GM21825 (cell line): ENCODE data around the gene KIF18B.

Experiments
- ATAC-seq: cut with Tn5 transposase; IDR thresholded peaks from one replicate; pipeline ENCODE4 v1.9.1; 2021; ENCODE audit warnings: mild to moderate bottlenecking, moderate library complexity; ENCODE audit not compliant: unreplicated experiment

KIF18B gene

GRCh38 chr17:44941712-44942331 lies 5.8 kb downstream of the KIF18B start:
- no peak for ATAC-seq

- no peak for ATAC-seq
Observed at GRCh38 chr17:44940768-44941167, 6.8 kb downstream of the KIF18B start.

- no peak for ATAC-seq
Observed at GRCh38 chr17:44940317-44940716, 7.3 kb downstream of the KIF18B start.

- ATAC-seq: no peak
Observed at GRCh38 chr17:44935116-44935515, 12.5 kb downstream of the KIF18B start.

GRCh38 chr17:44934745-44935105 lies 12.8 kb downstream of the KIF18B start:
- ATAC-seq: no peak

GRCh38 chr17:44933824-44934744 lies 13.5 kb downstream of the KIF18B start:
- no peak for ATAC-seq

GRCh38 chr17:44932787-44933097 lies 14.8 kb downstream of the KIF18B start:
- no peak for ATAC-seq

GRCh38 chr17:44932096-44932786 lies 15.3 kb downstream of the KIF18B start:
- ATAC-seq: no peak

GRCh38 chr17:44931376-44931775 lies 16.2 kb downstream of the KIF18B start:
- ATAC-seq: no peak

GRCh38 chr17:44930667-44931066 lies 16.9 kb downstream of the KIF18B start:
- no peak for ATAC-seq

GRCh38 chr17:44928950-44929720 lies 18.4 kb downstream of the KIF18B start:
- ATAC-seq: no peak

- no peak for ATAC-seq
Observed at GRCh38 chr17:44928136-44928535, 19.4 kb downstream of the KIF18B start.

- ATAC-seq: no peak
Observed at GRCh38 chr17:44927696-44928095, 19.9 kb downstream of the KIF18B start.

GRCh38 chr17:44926821-44927525 lies 20.6 kb downstream of the KIF18B start:
- ATAC-seq: no peak

- no peak for ATAC-seq
Observed at GRCh38 chr17:44925731-44926697, 21.6 kb downstream of the KIF18B start.

GRCh38 chr17:44924107-44924544 lies 23.4 kb downstream of the KIF18B start:
- no peak for ATAC-seq

GRCh38 chr17:44922746-44923470 lies 24.7 kb downstream of the KIF18B start:
- no peak for ATAC-seq

- ATAC-seq: no peak
Observed at GRCh38 chr17:44922136-44922535, 25.4 kb downstream of the KIF18B start.
